Prostate gland (tissue), 2 donors: ENCODE data around the gene TSC22D4. TPM values are rescaled to one million over a fixed set of nuclear protein-coding genes. Genes with fewer than 3 reads are reported as not detected.
"Not testable (repeated sequence)": the region's sequence is repeated elsewhere in the genome, so short reads cannot be mapped to it uniquely, and the experiment has no call there.

Experiments
- DNase-seq: peaks from one replicate; pipeline ENCODE4 v3.0.0-alpha.2; 2019; ENCODE audit warnings: low spot score
- H3K27ac ChIP-seq, 2 donors: fragments of 200-600 bp; sonication (generic); 2 replicates each; pipeline ENCODE4 v1.5.1; 2017 to 2019
- H3K27me3 ChIP-seq: fragments of 200-600 bp; sonication (generic); replicated peaks from 2 replicates; pipeline ENCODE4 v1.5.1; 2019; ENCODE audit not compliant: insufficient read depth
- H3K36me3 ChIP-seq, 2 donors: fragments of 200-600 bp; sonication (generic); 1 replicate in 1 of 2; 2 replicates in 1 of 2; pipeline versions ENCODE4 v1.5.1 to v1.8.1; 2017 to 2019
- H3K4me1 ChIP-seq: fragments of 200-600 bp; sonication (generic); replicated peaks from 2 replicates; pipeline ENCODE4 v1.5.1; 2019
- H3K4me3 ChIP-seq, 2 donors: fragments of 200-600 bp; sonication (generic); 2 replicates each; pipeline ENCODE4 v1.5.1; 2017 to 2019
- H3K9me3 ChIP-seq: fragments of 200-600 bp; sonication (generic); 2 replicates; pipeline ENCODE4 v1.5.1; 2017
- POLR2A ChIP-seq: fragments of 450-650 bp; IDR thresholded peaks from one replicate; pipeline ENCODE4 v1.6.1; 2016; ENCODE audit warnings: antibody characterized with exemption, mild to moderate bottlenecking
- POLR2AphosphoS5 ChIP-seq: sonication (generic); formaldehyde crosslinking; IDR thresholded peaks from one replicate; pipeline ENCODE4 v1.6.1; 2017; ENCODE audit warnings: antibody characterized with exemption
- WGBS: methylation state at CpG from one replicate; pipeline ENCODE4 v1.1.5; 2018; 5-methylcytosine and 5-hydroxymethylcytosine counted together
- intact Hi-C: fragments of 100-400 bp; cut with DNase I; formaldehyde crosslinking; loops from one replicate; pipeline ENCODE4 v1.14.2; 2022
- total RNA-seq, 2 donors: library from RNA; depleted of rRNA; stranded (reverse); fragments of >200 nt; gene quantifications; one replicate each; pipeline ENCODE4 v1.1.0, GENCODE V29; 2016
- TF ChIP-seq, protein P1 (sequence below), 4 experiments: fragments of 200-600 bp in 2 of 4; fragments of 450-650 bp in 2 of 4; sonication (generic) in 2 of 4; IDR thresholded peaks; 1 replicate in 3 of 4; 2 replicates in 1 of 4; pipeline ENCODE4 v1.5.1; 2016 to 2019; ENCODE audit warnings: antibody characterized with exemption in 4 of 4, mild to moderate bottlenecking in 2 of 4, moderate library complexity in 2 of 4

TSC22D4 gene
- total RNA-seq, 2 donors from 2014 or later, result 77.6 to 152 TPM

DNA sequence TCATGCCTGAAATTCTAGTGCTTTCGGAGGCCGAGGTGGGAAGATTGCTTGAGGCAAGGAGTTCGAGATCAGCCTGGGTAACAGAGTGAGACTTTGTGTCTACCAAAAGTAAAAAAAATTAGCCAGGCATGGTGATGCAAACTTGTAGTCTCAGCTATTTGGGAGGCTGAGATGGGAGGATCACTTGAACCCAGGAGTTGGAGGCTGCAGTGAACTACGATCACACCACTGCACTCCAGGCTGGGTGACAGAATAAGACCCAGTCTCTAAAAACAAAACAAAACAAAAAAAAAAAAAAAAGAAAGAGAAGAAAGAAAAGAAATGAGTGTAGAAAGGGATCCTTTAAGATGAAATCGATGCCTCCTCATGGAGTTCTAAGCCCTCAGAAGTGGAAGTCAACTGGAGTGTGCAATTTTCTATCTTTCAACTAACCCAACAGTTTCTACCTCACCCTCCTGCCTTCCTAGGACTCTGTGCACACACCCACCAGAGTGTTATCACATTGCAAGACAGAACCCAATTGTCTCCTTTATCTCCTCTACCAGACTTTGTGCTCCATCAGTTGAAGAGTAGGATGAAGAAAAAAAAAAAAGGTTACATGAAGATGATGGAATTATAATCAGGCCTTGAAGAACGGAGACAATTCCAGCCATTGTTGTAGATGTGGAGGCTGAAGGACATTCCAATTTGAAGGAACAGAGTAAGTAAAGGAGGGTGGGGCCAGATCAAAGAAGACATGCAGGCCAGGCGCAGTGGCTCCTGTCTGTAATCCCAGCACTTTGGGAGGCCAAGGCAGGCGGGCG, 31.6 kb upstream of the TSC22D4 start:
- WGBS, result 92% methylated on average over 9 of the region's 9 CpGs
- intact Hi-C loops, result no loop called here
- H3K27ac ChIP-seq, result no peak overlapping the region

DNA sequence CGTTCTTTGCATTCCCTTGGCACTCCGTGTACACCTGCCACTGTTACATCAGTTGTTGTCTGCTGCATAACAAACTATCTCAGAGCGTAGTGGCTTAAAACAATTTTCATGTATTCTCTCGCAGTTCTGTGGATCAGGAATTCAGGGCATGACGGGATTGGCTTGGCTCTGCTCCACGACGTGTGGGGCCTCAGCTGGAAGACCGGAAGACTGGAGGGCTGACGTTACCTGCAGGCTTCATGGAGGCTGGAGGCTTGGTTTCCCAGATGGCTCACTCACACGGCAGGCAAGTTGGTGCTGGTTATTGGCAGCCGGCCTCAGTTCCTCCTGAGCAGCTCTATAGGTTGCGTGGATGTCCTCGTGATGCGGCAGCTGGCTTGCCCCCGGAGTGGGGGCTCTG, 30.2 kb upstream of the TSC22D4 start:
- Histone ChIP-seq H3K4me1 (no peaks in the 10 kb centered on the region), H3K9me3 (no peaks in the 10 kb centered on the region), H3K4me3 (no peak overlapping the region), H3K27me3 (no peaks in the 10 kb centered on the region), H3K27ac (peak overlapping the region in 1 of 2 donors; percentile 2), H3K36me3 (no peaks in the 10 kb centered on the region)
- intact Hi-C loops, result no loop called here
- TF ChIP-seq POLR2A, result no peak
- peak; percentile 65 for TF ChIP-seq POLR2AphosphoS5
- TF ChIP-seq, protein P1, sequence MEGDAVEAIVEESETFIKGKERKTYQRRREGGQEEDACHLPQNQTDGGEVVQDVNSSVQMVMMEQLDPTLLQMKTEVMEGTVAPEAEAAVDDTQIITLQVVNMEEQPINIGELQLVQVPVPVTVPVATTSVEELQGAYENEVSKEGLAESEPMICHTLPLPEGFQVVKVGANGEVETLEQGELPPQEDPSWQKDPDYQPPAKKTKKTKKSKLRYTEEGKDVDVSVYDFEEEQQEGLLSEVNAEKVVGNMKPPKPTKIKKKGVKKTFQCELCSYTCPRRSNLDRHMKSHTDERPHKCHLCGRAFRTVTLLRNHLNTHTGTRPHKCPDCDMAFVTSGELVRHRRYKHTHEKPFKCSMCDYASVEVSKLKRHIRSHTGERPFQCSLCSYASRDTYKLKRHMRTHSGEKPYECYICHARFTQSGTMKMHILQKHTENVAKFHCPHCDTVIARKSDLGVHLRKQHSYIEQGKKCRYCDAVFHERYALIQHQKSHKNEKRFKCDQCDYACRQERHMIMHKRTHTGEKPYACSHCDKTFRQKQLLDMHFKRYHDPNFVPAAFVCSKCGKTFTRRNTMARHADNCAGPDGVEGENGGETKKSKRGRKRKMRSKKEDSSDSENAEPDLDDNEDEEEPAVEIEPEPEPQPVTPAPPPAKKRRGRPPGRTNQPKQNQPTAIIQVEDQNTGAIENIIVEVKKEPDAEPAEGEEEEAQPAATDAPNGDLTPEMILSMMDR (IDR thresholded peaks at IDR 0.05), result no peak
- 24% methylated on average over 15 of the region's 15 CpGs for WGBS
- peak; percentile 67 for DNase-seq

More for the DNA sequence above, 31.6 kb upstream of the TSC22D4 start:
- Histone ChIP-seq H3K9me3 (no peaks in the 10 kb centered on the region), H3K27me3 (no peaks in the 10 kb centered on the region), H3K4me1 (no peaks in the 10 kb centered on the region), H3K4me3 (no peak overlapping the region), H3K36me3 (no peaks in the 10 kb centered on the region)
- TF ChIP-seq POLR2A (no peak), POLR2AphosphoS5 (no peak)
- TF ChIP-seq, protein P1 (IDR thresholded peaks at IDR 0.05), result no peak
- DNase-seq, result no peak

GRCh38 chr7:100506356-100506923, 27.4 kb upstream of the TSC22D4 start:
- Histone ChIP-seq H3K4me3 (no peak overlapping the region), H3K9me3 (no peaks in the 10 kb centered on the region), H3K4me1 (no peaks in the 10 kb centered on the region), H3K36me3 (no peaks in the 10 kb centered on the region), H3K27me3 (no peaks in the 10 kb centered on the region), H3K27ac (no peak overlapping the region)
- TF ChIP-seq, protein P1 (IDR thresholded peaks at IDR 0.05), result no peak
- no peak for TF ChIP-seq POLR2A
- no peak for TF ChIP-seq POLR2AphosphoS5
- no peak for DNase-seq
- WGBS, result 63% methylated on average over 8 of the region's 8 CpGs
- intact Hi-C loops, result no loop called here

GRCh38 chr7:100504887-100505611, 26.0 kb upstream of the TSC22D4 start:
- Histone ChIP-seq H3K4me1 (no peaks in the 10 kb centered on the region), H3K4me3 (no peak overlapping the region), H3K27me3 (no peaks in the 10 kb centered on the region), H3K36me3 (no peaks in the 10 kb centered on the region), H3K9me3 (no peaks in the 10 kb centered on the region), H3K27ac (no peak overlapping the region)
- DNase-seq, result no peak
- 94% methylated on average over 9 of the region's 9 CpGs for WGBS
- no peak for TF ChIP-seq POLR2A
- no peak for TF ChIP-seq POLR2AphosphoS5
- TF ChIP-seq, protein P1 (IDR thresholded peaks at IDR 0.05), result no peak
- intact Hi-C loops, result no loop called here

DNA sequence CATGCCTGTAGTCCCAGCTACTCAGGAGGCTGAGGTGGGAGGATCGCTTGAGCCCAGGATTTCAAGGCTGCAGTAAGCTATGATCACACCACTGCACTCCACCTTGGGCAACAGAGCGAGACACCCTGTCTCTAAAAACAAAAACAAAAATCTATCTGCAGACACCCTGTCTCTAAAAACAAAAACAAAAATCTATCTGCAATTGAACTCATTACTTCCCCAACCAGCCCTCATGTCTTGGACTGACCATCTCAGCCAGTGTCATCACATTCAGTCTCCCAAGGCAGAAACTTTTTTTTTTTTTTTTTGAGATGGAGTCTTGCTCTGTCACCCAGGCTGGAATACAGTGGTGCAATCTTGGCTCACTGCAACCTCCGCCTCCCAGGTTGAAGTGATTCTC, 25.0 kb upstream of the TSC22D4 start:
- H3K4me1 ChIP-seq, intact Hi-C loops, H3K9me3 ChIP-seq, H3K36me3 ChIP-seq, H3K4me3 ChIP-seq, DNase-seq, H3K27me3 ChIP-seq, H3K27ac ChIP-seq: not testable (repeated sequence)
- 96% methylated on average over 3 of the region's 3 CpGs for WGBS

- WGBS, result 93% methylated on average over 2 of the region's 2 CpGs
- H3K27me3 ChIP-seq, H3K4me1 ChIP-seq, DNase-seq, H3K27ac ChIP-seq, H3K4me3 ChIP-seq, H3K36me3 ChIP-seq, intact Hi-C loops, H3K9me3 ChIP-seq: not testable (repeated sequence)
These were observed 21.7 kb upstream of the TSC22D4 start for GRCh38 chr7:100500743-100501142.
